BJ (cell line): Measurements from ENCODE around the gene GALNT11. TPM values are rescaled to one million over a fixed set of nuclear protein-coding genes. Genes with fewer than 3 reads are reported as not detected.

ENCODE experiments used
- CTCF ChIA-PET: fragments of 350-600 bp; formaldehyde crosslinking; extraction: SDS; loops from one replicate; lab custom pipeline; 2021; ENCODE audit warnings: antibody characterized with exemption, inconsistent platforms; lab: Yijun Ruan, JAX
- POLR2A ChIA-PET: fragments of 300-600 bp; sonication (Branson Sonifier 250); formaldehyde crosslinking; extraction: SDS; loops from one replicate; lab custom pipeline; 2021; ENCODE audit warnings: antibody characterized with exemption; lab: Charles Lee
- DNase-seq: peaks from one replicate; pipeline ENCODE4 v3.0.0-alpha.2; 2011; ENCODE audit warnings: low read depth
- H3K27me3 ChIP-seq: 2 replicates; pipeline ENCODE4 v1.6.0; 2011; ENCODE audit warnings: low read length; ENCODE audit not compliant: control insufficient read depth, insufficient read depth
- H3K36me3 ChIP-seq: 2 replicates; pipeline ENCODE4 v1.5.1; 2011; ENCODE audit warnings: low read length; ENCODE audit not compliant: control insufficient read depth, insufficient read depth
- H3K4me3 ChIP-seq: 2 replicates; pipeline ENCODE4 v1.5.1; 2011; ENCODE audit warnings: low read depth, mild to moderate bottlenecking, control low read depth, low read length
- CTCF ChIP-seq: IDR thresholded peaks from 2 replicates; pipeline ENCODE4 v1.5.1; 2011; ENCODE audit warnings: low read depth, mild to moderate bottlenecking, control low read depth, inconsistent platforms, low read length, moderate library complexity; ENCODE audit not compliant: insufficient read depth
- polyA plus RNA-seq: library from polyadenylated mRNA; depleted of rRNA; stranded (reverse); fragments of >200 nt; gene quantifications from 2 replicates; pipeline ENCODE4 v1.2.3, GENCODE V29; 2011

The GALNT11 gene
- polyA plus RNA-seq, 1 experiment, result 18.7 TPM

- peaks cover 20% of the 10 kb centered on the region for H3K36me3 ChIP-seq
- H3K4me3 ChIP-seq, result no peak overlapping the region
- no peak for TF ChIP-seq CTCF
- H3K27me3 ChIP-seq, result no peaks in the 10 kb centered on the region
- DNase-seq, result no peak
- POLR2A ChIA-PET, result no interaction called here
- CTCF ChIA-PET, result interaction anchor here (0.9 to 1.0 kb wide), 2 partner anchors 8 to 12 kb away, joined by 3 read pairs; no protein-coding TSS in a partner anchor
These were observed 115.1 kb downstream of the GALNT11 start for GRCh38 chr7:152140560-152140959.

GRCh38 chr7:152142976-152143595 is 117.6 kb downstream of the GALNT11 start:
- no peak for DNase-seq
- ChIA-PET POLR2A (no interaction called here), CTCF (interaction anchor here (0.6 to 1.3 kb wide), 2 partner anchors 10 to 14 kb away, joined by 3 read pairs; no protein-coding TSS in a partner anchor)
- Histone ChIP-seq H3K27me3 (no peaks in the 10 kb centered on the region), H3K4me3 (no peak overlapping the region), H3K36me3 (peaks cover 22% of the 10 kb centered on the region)
- TF ChIP-seq CTCF, result no peak

GRCh38 chr7:152144557-152145245 is 119.2 kb downstream of the GALNT11 start:
- Histone ChIP-seq H3K4me3 (no peak overlapping the region), H3K27me3 (no peaks in the 10 kb centered on the region), H3K36me3 (peaks cover 16% of the 10 kb centered on the region)
- CTCF ChIA-PET, result interaction anchor here (1.0 to 2.2 kb wide), 3 partner anchors 8 to 12 kb away, joined by 3 to 9 read pairs (median 7); no protein-coding TSS in a partner anchor
- POLR2A ChIA-PET, result no interaction called here
- DNase-seq, result no peak
- no peak for TF ChIP-seq CTCF

- POLR2A ChIA-PET, result no interaction called here
- Histone ChIP-seq H3K36me3 (peaks cover 15% of the 10 kb centered on the region), H3K4me3 (no peak overlapping the region), H3K27me3 (no peaks in the 10 kb centered on the region)
- DNase-seq, result peak; percentile 10
- TF ChIP-seq CTCF, result peak; percentile 59
- CTCF ChIA-PET, result interaction anchor here (0.6 to 2.2 kb wide), 6 partner anchors 9 to 560 kb away, joined by 3 to 7 read pairs (median 3); no protein-coding TSS in a partner anchor
These were observed 120.5 kb downstream of the GALNT11 start for GRCh38 chr7:152145853-152146466.

- Histone ChIP-seq H3K36me3 (peaks cover 25% of the 10 kb centered on the region), H3K27me3 (no peaks in the 10 kb centered on the region), H3K4me3 (no peak overlapping the region)
- no peak for TF ChIP-seq CTCF
- ChIA-PET POLR2A (no interaction called here), CTCF (interaction anchor here (1.0 to 2.2 kb wide), 3 partner anchors 8 to 558 kb away, joined by 3 to 5 read pairs (median 3); no protein-coding TSS in a partner anchor)
- DNase-seq, result no peak
These were observed 123.2 kb downstream of the GALNT11 start for GRCh38 chr7:152148706-152149105.
